HL-60 (cell line): ENCODE measurements around the gene RBM23.

Experiments
- POLR2AphosphoS5 ChIP-seq: IDR thresholded peaks from 2 replicates; pipeline ENCODE4 v1.6.1; 2012; ENCODE audit warnings: low read depth
- REST ChIP-seq: IDR thresholded peaks from 2 replicates; pipeline ENCODE4 v1.6.1; 2012; ENCODE audit warnings: low read depth; ENCODE audit not compliant: insufficient replicate concordance
- TF ChIP-seq, protein P1 (sequence below): IDR thresholded peaks from one replicate; pipeline ENCODE4 v1.5.1; 2011; ENCODE audit warnings: low read length, control low read depth, inconsistent platforms; ENCODE audit not compliant: insufficient read depth

DNA sequence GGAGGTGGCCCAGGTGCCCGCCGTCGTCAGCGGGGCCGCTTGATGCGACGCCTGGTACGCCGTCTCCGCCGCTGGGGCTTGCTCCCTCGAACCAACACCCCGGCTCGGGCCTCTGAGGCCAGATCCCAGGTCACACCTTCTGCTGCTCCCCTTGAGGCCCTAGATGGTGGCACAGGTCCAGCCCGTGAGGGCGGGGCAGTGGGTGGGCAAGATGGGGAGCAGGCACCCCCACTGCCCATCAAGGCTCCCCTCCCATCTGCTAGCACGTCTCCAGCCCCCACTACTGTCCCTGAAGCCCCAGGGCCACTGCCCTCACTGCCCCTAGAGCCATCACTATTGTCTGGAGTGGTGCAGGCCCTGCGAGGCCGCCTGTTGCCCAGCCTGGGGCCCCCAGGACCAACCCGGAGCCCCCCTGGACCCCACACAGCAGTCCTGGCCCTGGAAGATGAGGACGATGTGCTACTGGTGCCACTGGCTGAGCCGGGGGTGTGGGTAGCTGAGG is 41.9 kb downstream of the RBM23 start:
- TF ChIP-seq REST, result no peak
- TF ChIP-seq, protein P1, sequence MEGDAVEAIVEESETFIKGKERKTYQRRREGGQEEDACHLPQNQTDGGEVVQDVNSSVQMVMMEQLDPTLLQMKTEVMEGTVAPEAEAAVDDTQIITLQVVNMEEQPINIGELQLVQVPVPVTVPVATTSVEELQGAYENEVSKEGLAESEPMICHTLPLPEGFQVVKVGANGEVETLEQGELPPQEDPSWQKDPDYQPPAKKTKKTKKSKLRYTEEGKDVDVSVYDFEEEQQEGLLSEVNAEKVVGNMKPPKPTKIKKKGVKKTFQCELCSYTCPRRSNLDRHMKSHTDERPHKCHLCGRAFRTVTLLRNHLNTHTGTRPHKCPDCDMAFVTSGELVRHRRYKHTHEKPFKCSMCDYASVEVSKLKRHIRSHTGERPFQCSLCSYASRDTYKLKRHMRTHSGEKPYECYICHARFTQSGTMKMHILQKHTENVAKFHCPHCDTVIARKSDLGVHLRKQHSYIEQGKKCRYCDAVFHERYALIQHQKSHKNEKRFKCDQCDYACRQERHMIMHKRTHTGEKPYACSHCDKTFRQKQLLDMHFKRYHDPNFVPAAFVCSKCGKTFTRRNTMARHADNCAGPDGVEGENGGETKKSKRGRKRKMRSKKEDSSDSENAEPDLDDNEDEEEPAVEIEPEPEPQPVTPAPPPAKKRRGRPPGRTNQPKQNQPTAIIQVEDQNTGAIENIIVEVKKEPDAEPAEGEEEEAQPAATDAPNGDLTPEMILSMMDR, result no peak
- TF ChIP-seq POLR2AphosphoS5, result no peak
